ENCODE data around the gene LRP6. TPM values are rescaled to one million over a fixed set of nuclear protein-coding genes. Genes with fewer than 3 reads are reported as not detected.
A peak's percentile ranks its signal among the peaks of the same experiment; 100 is the strongest.

Gene LRP6
- total and polyA plus RNA-seq, 2 of the 13 experiments (the other 11 are each of a cell fraction or from before 2014, with no cell fraction given): 33.8 to 42.0 TPM

DNA sequence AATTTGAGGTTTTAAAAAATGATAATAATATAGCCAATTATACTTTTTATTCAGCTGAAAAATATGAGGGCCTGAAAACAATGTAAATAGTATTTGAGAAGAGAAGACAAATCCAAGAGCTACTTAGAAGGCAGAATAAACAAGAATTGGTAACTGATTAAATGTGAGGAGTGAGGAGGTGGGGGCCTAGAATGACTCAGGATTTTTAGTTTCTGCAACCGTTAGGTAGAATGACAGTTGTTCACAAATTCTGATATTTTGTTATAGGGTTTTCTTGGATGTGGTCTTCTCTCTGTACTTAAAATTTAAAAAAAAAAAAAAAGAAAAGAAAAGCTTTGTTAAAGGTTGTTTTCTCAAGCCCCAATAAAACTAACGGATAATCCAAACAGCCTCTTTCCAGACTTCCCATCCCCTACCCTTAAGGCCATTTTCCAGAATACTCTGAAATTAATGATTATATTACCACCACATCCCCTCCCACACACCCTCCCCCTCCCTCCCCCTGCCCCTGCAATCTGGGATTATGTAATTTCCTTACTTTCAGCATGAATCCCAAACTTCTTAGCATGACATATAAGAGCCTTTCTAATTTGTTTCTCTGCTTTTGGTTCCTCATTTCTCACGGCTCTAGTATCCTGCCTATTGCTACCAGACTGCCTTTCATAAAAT lies 50.4 kb downstream of the LRP6 start (continued):
- TF ChIP-seq, protein P1, sequence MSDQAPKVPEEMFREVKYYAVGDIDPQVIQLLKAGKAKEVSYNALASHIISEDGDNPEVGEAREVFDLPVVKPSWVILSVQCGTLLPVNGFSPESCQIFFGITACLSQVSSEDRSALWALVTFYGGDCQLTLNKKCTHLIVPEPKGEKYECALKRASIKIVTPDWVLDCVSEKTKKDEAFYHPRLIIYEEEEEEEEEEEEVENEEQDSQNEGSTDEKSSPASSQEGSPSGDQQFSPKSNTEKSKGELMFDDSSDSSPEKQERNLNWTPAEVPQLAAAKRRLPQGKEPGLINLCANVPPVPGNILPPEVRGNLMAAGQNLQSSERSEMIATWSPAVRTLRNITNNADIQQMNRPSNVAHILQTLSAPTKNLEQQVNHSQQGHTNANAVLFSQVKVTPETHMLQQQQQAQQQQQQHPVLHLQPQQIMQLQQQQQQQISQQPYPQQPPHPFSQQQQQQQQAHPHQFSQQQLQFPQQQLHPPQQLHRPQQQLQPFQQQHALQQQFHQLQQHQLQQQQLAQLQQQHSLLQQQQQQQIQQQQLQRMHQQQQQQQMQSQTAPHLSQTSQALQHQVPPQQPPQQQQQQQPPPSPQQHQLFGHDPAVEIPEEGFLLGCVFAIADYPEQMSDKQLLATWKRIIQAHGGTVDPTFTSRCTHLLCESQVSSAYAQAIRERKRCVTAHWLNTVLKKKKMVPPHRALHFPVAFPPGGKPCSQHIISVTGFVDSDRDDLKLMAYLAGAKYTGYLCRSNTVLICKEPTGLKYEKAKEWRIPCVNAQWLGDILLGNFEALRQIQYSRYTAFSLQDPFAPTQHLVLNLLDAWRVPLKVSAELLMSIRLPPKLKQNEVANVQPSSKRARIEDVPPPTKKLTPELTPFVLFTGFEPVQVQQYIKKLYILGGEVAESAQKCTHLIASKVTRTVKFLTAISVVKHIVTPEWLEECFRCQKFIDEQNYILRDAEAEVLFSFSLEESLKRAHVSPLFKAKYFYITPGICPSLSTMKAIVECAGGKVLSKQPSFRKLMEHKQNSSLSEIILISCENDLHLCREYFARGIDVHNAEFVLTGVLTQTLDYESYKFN (CRISPR knock-in tag; conservative IDR thresholded peaks at IDR 0.05): peak; percentile 46; the same call in 1 of the 2 replicates
- peak; percentile 61 for TF ChIP-seq SAP130 (CRISPR knock-in tag; IDR thresholded peaks at IDR 0.05; ENCODE audit: low read depth)
- TF ChIP-seq, protein P2, sequence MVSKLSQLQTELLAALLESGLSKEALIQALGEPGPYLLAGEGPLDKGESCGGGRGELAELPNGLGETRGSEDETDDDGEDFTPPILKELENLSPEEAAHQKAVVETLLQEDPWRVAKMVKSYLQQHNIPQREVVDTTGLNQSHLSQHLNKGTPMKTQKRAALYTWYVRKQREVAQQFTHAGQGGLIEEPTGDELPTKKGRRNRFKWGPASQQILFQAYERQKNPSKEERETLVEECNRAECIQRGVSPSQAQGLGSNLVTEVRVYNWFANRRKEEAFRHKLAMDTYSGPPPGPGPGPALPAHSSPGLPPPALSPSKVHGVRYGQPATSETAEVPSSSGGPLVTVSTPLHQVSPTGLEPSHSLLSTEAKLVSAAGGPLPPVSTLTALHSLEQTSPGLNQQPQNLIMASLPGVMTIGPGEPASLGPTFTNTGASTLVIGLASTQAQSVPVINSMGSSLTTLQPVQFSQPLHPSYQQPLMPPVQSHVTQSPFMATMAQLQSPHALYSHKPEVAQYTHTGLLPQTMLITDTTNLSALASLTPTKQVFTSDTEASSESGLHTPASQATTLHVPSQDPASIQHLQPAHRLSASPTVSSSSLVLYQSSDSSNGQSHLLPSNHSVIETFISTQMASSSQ (IDR thresholded peaks at IDR 0.05; ENCODE audit: low read depth): peak; percentile 81
- TF ChIP-seq, protein P2 (CRISPR knock-in tag; IDR thresholded peaks at IDR 0.05; ENCODE audit: borderline replicate concordance): peak; percentile 73; the same call in 1 of the 2 replicates
- TF ChIP-seq, protein P3, sequence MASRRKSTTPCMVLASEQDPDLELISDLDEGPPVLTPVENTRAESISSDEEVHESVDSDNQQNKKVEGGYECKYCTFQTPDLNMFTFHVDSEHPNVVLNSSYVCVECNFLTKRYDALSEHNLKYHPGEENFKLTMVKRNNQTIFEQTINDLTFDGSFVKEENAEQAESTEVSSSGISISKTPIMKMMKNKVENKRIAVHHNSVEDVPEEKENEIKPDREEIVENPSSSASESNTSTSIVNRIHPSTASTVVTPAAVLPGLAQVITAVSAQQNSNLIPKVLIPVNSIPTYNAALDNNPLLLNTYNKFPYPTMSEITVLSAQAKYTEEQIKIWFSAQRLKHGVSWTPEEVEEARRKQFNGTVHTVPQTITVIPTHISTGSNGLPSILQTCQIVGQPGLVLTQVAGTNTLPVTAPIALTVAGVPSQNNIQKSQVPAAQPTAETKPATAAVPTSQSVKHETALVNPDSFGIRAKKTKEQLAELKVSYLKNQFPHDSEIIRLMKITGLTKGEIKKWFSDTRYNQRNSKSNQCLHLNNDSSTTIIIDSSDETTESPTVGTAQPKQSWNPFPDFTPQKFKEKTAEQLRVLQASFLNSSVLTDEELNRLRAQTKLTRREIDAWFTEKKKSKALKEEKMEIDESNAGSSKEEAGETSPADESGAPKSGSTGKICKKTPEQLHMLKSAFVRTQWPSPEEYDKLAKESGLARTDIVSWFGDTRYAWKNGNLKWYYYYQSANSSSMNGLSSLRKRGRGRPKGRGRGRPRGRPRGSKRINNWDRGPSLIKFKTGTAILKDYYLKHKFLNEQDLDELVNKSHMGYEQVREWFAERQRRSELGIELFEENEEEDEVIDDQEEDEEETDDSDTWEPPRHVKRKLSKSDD (CRISPR knock-in tag; IDR thresholded peaks at IDR 0.05; ENCODE audit: low read depth): no peak
- TF ChIP-seq FOXA3 (CRISPR knock-in tag; IDR thresholded peaks at IDR 0.05): peak; percentile 69
- TF ChIP-seq, protein P4, sequence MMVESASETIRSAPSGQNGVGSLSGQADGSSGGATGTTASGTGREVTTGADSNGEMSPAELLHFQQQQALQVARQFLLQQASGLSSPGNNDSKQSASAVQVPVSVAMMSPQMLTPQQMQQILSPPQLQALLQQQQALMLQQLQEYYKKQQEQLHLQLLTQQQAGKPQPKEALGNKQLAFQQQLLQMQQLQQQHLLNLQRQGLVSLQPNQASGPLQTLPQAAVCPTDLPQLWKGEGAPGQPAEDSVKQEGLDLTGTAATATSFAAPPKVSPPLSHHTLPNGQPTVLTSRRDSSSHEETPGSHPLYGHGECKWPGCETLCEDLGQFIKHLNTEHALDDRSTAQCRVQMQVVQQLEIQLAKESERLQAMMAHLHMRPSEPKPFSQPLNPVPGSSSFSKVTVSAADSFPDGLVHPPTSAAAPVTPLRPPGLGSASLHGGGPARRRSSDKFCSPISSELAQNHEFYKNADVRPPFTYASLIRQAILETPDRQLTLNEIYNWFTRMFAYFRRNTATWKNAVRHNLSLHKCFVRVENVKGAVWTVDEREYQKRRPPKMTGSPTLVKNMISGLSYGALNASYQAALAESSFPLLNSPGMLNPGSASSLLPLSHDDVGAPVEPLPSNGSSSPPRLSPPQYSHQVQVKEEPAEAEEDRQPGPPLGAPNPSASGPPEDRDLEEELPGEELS (CRISPR knock-in tag; IDR thresholded peaks at IDR 0.05): peak; percentile 37; the same call in 1 of the 2 replicates
- TF ChIP-seq KLF13 (CRISPR knock-in tag; IDR thresholded peaks at IDR 0.05): no peak
- no peak for TF ChIP-seq SOX13 (IDR thresholded peaks at IDR 0.05)
- TF ChIP-seq SOX13 (CRISPR knock-in tag; conservative IDR thresholded peaks at IDR 0.05 in 1 of 2, IDR thresholded peaks at IDR 0.05 in 1 of 2): 0 out of 4 replicates have a peak, but pooled peaks of 1 of the 2 experiments have one; percentile 45
- no peak for TF ChIP-seq ZNF570 (CRISPR knock-in tag; IDR thresholded peaks at IDR 0.05; ENCODE audit: borderline replicate concordance)

Measured in HepG2 (cell line).